Stimulated activated CD8-positive, alpha-beta memory T cell treated with anti-CD3 and anti-CD28 coated beads, Interleukin-7, amount 100 ng/mL, for 48 hours (primary cell): ENCODE measurements around the gene RRBP1.

Experiments used
- DNase-seq, 2 donors: peaks; one replicate each; pipeline ENCODE4 v3.0.0-alpha.2; 2020; ENCODE audit warnings: low read depth in 1 of 2; ENCODE audit errors: extremely low read depth in 1 of 2

Gene RRBP1

DNA sequence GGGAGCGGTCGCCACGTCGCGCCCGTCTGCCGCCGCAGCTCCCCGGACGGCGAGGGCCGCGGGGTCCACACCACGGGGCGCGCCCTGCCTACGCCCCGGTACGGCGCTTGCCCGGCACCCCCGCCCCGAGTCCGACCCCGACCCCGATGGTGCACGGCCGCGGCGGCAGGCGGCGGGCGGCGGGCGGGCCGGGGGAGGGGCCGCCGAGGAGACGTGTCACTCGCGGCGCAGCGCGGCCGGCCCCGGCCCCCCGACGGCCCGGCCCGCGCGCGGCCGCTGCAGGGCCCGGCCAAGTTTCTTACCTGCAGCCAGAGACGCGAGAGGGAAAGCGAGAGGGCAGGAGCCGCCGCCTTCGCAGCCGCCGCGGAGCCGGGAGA, 328 bp downstream of the RRBP1 start:
- DNase-seq, result no peak

DNA sequence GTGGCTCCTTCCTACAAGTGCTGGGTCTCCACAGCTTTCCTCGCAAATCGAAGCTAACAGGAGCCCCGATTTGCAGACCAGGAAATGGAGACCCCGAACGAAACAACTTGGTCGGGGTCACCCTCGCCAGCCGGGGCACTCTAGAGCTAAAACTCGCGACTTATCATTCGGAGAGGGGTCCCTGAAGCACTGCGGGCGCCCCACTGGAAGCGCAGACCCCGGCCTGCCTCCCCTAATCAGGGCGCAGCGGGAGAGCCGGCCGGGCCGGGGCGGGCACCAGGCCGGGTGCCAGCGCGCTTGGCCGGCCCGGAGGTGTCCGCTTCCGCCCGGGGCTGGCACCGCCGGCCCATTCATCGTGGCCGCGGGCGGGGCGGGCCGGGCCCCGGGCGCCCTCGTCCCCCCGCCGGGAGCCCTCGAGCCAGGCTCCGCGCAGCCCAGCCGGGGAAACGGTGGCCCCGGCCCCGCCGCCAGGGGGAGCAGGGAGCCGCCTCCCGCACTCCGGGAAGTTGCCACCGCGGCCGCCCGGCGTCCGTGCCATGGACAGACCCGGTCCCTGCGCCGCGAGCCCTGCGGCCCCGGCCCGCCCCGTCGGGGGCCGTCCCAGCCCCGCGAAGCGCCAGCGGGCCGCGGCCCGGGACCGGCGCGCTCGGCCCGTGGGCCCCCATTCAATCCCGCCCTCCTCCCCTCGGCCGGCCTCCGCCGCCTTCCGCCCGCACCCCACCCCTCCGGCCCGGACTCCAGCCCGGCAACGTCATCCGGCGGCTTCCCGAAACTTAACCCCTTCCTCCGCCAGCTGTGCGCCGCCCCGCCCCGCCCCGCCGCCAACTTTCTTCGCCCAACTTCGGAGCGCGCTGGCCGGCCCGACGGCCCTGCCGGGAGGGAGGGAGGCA, 961 bp downstream of the RRBP1 start:
- DNase-seq, result peak; percentile 54 to 60

DNA sequence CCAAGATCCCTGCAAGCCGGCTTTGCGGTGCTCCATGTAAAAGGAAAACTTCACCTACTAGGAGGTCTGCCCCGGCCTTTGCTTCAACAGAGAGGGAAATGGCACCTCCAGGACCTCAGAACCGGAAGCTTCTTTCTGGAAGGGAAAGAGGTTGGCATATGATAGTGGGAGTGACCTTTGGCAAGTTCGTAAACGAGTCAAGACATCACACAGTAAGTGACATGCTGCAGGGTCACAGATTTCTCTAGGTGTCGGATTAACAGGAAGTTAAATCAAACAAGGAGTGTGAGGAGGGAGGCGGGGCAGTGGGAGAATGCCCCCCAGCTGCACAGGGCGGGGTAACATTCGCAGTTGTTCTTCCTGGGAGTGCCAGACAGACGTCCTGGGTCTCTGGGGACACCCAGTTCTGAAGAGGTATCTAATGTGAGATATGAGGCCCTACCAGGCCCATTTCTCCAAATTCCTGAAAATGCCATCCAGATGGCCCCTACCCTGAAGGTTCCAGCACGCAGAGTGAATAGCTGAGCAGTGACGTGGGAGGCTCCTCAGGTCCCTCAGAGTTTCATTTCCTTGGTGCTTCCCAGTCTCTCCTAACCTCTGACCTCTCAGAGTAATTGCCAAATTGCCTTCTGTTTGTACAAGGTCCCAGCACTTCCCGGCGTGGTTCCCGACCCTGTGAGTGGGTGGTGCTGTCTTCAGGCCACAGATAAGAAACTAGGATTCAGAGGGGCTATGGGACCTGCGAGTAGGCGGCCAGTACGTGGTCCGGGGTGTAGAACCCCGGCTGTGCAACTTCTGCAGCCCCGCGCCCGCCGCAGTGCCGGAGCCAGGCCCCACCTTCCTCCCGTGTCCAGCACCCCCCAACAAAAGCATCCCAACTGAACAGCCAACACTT, 1.9 kb downstream of the RRBP1 start:
- no peak for DNase-seq

DNA sequence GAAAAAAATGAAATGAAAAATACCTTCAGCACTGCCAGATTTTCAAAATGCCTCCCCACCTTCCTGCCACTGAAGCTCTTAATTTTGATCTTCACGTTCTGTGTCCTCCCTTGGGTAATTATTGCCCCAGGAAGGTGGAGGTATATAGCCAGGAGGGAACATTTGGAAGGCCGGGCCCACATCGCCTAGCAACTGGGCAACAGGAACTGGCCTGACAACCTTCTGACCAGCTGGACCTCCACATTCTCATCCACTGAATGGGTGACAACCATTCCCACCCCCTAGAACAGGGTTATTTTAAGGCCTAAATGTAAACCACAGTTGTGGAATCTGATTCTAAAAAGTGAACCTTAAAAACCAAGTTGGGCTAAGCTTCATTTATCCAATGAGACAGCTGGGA, 3.2 kb downstream of the RRBP1 start:
- DNase-seq, result no peak

DNA sequence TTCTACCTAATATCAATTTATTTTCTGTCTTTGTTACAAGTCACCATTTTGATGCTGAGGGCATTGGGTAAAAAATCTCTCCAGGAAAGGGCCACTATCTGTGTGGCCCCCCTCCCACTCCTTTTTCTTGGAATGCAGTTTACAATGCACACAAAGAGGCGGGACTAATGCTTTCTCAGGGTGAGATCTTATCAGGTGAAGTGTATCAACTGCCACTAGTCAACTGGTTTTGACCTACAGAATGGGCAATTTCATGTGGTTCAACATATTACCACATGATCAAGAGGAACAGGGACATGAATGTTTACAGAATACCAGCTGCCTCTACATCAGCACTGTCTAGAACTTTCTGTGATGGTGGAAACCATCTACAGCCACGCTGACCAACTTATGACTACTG, 3.7 kb downstream of the RRBP1 start:
- no peak for DNase-seq

DNA sequence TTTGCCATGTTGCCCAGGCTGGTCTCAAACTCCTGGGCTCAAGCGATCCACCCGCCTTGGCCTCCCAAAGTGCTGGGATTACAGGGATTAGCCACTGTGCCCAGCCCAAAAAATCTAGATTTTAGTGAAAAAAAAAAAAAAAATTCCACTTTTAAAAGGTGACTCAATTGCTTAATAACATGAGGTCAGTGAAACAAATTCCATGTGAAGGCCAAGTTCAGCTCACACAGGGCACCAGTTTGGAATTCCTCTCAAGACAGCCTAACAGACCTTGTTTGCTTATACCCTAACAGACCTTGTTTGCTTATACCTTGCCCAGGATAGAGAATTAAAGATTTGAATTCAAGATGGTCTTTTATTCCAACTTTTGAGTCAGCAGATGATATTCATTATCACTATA, 5.1 kb downstream of the RRBP1 start:
- no peak for DNase-seq

DNA sequence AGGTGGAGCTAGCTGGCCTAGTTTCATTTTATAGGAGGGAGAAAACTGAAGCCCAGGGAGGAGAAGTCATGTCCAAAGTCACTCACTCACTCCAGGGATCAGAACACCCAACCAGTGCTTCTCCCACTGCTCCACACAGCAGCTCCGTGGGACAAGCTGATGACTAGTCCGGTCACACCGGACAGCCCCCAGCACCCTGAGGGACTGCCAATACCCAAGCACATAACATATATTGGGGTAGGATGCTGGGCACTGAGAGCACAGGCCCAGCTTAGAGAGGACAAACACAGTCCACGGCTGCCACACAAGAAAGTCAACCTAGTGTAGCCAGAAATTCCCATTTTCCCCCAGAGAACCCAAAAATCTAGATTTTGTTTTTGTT, 5.7 kb downstream of the RRBP1 start:
- DNase-seq, result no peak

DNA sequence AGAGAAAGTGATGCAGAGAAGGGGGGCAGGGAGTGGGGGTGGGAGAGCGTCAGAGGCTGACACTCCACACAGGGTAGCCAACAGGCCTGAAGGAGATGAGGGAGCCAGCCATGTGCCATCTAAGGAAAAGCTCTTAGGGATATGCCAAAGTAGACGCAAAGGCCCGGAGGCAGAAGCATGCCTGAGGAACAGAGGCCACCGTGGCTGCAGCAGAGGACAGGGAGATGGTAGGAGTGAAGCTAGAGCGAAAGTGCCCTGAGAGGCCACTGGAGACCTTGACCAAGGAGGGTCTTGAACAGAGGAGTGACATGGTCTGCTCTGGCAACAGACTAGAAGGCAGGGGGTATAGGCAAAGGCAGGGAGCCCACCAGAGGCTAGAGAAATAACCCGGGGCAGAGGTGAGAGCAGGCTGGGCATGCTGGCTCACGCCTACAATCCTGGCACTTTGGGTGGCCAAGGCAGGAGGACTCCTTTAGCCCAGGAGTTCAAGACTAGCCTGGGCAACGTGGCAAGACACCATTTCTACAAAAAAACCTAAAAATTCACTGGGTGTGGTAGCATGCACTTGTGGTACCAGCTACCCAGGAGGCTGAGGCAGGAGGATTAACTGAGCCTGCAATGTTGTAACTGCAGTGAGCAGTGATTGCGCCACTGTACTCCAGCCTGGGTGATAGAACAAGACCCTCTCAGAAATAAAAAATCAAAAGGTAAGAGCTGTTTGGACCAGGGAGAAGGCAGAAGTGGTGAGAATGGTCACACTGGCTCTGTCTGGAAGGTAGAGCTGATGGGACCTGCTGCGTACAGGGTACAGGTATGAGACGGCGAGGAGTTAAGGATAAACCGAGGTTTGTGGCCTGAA, 6.3 kb downstream of the RRBP1 start:
- no peak for DNase-seq

DNA sequence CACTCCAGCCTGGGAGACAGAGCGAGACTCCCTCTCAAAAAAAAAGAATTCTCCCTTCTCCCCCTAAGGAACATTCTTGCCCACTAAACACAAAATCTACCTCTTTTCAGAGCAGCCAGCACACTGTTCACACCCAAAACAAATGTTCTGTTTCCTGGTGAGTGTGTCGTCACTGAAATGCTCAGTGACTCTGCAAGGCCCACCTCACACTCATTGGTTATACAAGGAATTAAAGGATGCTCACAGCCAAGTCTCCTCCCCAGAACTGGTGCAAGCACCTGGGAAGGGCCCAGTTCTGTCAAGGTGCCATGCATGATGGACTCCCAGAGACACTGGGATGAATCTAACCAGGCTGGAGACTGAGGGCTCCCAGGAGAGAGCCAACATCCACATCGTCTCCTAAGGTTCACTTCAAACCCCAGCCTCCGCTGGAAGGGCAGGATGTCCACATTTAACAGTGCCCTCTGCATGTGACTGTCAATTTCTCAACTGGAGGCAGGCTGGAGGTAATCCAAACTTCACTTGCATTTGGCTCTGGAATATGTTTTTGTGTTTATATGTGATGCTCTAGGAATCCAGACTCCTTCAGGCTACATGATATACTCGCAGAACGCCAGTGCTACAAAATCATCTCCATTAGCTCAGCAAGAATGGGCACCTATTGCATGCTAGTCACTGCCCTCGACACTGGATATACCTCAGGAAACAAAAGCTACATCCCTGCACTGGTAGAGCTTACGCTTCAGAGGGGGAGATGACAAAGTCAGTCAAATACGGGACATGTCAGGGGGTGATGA, 7.1 kb downstream of the RRBP1 start:
- no peak for DNase-seq

DNA sequence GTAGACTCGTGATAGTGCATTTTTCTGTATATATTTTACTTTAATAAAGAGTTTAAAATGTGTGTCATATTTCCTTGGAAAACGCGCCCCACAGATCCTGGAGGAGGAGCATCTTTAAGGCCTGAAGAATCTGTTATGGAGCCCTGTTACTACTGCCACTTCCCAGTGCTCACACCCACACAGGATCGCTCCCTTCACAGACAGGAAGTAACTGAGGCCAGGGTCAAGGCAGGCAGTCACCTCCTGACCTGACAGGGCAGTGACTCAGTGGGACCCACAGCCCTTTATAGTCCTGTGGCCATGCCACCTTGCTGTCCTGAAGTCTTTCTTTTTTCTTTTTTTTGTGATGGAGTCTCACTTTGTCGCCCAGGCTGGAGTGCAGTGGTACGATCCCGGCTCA, 9.0 kb downstream of the RRBP1 start:
- no peak for DNase-seq

DNA sequence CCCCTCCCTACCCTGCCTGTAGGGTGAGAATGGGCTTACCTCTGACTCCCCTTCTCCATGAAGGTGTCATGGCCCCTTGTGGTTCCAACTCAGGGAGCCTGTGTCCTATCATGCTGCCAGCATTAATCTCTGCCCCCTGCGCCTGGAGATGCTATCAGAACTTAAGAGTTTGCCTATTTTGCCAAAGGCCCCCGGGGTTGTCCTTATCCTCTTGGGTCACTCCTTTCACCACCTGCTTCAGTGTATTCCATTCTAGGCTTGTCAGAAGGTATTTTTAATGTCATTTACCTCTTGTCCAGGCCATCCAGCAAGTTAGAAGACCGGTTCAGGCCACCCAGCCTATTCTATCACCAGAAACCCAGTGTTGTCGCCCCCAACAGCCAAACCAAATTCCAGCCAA, 10.5 kb downstream of the RRBP1 start:
- no peak for DNase-seq

DNA sequence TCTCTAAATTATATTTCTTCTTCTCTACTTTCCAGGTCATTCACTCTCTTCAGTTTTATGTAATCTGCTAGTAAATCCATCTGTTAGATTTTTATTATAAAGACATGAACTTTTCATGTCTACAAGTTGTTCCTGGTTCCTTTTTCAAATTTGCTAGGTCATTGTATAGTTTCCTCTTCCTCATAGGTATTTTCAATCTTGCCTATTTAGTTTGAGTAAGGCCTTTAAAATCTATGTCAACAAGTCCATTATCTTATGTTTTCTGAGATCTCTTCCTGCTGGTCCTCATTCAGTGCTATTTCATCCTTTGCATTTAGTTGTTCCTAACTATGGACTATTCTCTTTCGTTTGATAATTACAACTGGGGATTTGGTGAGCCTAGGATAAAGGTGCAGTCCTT, 11.0 kb downstream of the RRBP1 start:
- DNase-seq, result no peak

DNA sequence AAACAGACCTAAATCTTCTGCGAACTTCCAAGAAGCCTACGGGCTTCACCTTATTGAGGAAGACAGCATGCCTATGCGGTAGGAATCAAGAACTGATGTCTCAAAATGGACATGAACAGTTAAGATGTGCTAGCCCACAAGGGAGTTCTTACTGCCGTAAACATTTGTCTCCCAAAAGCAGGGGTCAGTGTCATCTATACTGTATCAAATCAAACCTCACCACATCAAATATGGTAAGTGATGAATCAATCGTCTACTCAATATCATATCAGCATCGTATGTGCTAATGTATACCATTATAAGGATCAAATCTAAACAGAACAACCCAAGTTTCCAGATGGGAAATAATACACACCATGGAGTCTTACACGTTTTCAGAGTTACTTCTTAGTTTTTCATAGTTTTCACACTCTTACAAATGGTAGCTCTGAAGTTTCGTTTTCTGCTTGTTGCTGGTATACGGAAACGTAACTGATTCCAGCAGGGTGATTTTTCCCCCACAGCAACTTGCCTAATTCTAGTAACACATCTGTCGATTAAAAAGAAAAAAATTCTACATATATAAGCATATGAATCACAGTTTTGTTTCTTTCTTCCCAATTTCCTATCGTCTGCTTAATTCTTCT, 12.6 kb downstream of the RRBP1 start:
- no peak for DNase-seq

DNA sequence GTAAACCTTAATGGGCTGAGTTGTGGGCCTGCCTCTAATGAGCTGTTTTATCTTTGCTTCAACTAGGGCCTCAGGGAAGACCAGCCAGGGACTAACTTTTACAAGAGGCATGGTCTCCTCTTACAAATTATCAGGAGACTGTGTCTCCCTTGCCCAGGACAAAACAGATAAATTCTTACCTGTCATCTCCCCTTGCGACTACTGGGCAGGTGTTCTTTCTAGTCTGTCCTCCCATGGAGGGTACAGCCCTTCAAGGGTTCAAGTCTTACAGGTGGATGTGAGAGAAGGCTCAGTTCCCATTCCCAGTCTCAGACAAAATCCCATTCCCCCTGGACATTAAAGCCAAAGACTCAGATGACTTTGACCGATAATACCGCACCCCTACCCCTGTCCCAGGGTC, 13.6 kb downstream of the RRBP1 start:
- no peak for DNase-seq

DNA sequence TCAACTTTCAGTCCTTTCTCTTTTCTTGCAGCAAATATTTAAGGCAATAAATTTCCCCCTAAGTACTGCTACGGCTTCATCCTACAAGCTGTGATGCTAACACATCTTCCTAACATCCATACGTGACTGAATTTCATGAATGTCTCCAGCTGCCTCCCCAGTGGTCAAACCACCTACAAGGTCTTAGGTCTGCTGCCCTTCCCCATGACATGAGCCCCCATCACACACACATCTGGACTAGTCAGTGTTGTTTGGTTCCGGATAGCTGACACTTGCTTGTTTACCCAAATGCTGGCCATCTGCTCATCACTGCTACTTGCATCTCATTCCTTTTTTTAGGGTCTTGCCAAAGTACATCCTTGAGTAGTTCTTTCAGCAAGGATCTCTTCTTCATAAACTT, 14.6 kb downstream of the RRBP1 start:
- DNase-seq, result no peak

DNA sequence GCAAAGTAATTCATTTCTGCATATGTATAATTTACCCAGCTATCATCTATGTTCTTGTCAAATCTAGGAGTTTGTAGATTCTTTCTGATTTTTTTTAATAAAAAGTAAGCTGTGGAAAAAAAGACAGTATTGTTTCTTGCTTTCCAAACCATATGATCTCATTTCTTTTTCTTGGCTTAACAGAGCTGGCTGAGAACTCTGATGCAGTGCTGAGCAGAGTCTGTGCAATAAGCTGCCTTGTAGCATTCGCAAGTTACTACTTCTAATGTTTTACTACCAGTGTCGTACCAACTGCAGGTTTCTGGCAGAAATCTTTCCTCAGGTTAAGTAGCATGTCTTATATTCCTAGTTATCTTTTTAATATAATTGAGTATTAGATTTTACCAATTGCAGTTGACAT, 15.6 kb downstream of the RRBP1 start:
- no peak for DNase-seq

DNA sequence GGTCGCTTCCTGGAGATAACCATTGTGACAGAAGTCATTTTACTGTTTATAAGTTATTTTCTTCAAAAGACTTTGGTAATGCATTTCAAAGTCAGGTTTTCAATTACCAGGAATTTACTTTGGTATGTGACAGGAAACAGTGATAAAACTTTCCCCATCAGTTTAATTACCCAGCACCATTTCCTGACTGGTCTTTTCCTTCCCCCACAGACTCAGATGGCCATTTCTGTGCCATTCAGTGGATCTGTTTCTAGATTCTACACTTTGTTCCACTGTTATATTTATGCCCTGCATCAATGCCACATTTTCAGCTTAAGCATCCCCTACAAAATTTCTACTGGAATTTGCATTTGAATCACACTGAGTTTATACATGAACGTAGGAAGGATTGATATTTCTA, 16.3 kb downstream of the RRBP1 start:
- DNase-seq, result no peak

DNA sequence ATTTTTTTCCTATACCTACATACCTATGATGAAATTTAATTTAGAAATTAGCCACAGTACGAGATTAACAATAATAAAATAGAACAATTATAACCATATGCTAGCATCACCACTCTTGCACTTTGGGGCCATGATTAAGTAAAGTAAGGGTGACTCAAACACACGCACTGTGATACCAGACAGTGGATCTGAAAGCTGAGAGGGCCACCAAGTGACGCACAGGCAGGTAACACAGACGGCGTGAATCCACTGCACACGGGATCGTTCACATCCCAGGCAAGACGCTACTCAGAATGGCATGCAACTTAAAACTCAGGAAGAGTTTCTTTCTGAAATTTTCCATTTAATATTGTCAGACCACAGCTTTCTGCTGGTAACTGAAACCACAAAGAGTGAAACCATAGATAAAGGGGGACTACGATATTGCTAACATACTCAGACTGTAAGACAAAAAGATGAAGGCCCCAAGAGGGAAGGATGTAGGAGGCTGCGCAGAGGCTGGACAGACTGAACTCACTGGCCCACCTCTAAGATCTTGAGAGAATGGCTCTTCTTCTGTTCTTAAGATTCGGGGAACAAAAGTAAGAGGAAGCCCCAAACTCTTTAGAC, 17.9 kb downstream of the RRBP1 start:
- no peak for DNase-seq

DNA sequence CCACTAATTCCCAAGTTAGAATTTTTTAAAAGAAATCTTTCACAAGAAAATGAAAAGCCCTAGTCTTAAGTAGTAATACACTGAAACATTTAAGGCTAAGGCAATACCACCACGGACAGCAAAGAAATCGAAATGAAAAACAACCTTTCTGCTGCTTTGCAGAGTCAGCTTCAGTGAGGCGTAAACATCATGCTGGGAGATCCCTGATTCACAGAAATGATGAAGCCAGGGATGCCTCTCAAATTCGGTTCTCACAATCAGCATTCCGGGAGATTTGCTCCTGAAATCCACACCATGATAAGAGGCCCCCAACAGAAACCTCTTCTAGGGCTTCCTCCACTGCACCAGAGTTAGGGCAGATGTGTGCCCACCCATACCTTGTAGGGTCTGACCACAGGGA, 18.6 kb downstream of the RRBP1 start:
- no peak for DNase-seq

DNA sequence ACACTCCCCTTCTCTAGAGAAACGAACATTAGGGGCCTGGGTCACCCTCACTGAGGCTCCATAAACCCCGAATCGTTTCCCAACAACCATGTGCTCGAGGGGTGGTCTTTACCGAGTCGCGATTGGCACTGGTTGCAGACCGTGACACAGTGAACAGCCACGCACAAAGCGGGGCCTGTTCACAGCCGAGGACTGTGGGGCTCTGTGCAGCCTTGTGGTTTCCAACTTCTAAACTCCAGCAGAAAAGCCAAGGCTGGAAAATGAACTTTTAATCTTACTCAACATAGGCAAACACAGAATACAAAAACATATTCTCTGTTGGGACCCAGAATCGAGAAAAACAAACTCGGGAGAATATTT, 19.0 kb downstream of the RRBP1 start:
- no peak for DNase-seq
